Chondrocyte (in vitro differentiated cells): ENCODE data around the gene GRB2. TPM values are rescaled to one million over a fixed set of nuclear protein-coding genes. Genes with fewer than 3 reads are reported as not detected.

ENCODE experiments used
- DNase-seq: peaks from one replicate; pipeline ENCODE4 v3.0.0; 2021; ENCODE audit warnings: mixed read lengths, low spot score
- H3K27ac Mint-ChIP-seq: one replicate; pipeline ENCODE4 v1.8.0; 2021; ENCODE audit warnings: mild to moderate bottlenecking, moderate library complexity, mixed read lengths; ENCODE audit not compliant: unreplicated experiment
- H3K27me3 Mint-ChIP-seq: 2 replicates; pipeline ENCODE4 v1.8.0; 2021; ENCODE audit warnings: low read depth, mixed read lengths
- H3K36me3 Mint-ChIP-seq: 2 replicates; pipeline ENCODE4 v1.8.0; 2021; ENCODE audit warnings: low read depth, mixed read lengths
- H3K4me1 Mint-ChIP-seq: 2 replicates; pipeline ENCODE4 v1.8.0; 2021; ENCODE audit warnings: low read depth, mild to moderate bottlenecking, mixed read lengths
- H3K4me3 Mint-ChIP-seq: one replicate; pipeline ENCODE4 v1.8.0; 2021; ENCODE audit warnings: mild to moderate bottlenecking, moderate library complexity, mixed read lengths; ENCODE audit not compliant: unreplicated experiment
- H3K9me3 Mint-ChIP-seq: 2 replicates; pipeline ENCODE4 v1.8.0; 2021; ENCODE audit warnings: low read depth, mixed read lengths
- CTCF ChIP-seq: fragments of 200-600 bp; sonication (generic); IDR thresholded peaks from 2 replicates; pipeline ENCODE4 v1.5.0; 2021; ENCODE audit warnings: antibody characterized with exemption, mild to moderate bottlenecking, moderate library complexity
- total RNA-seq: library from RNA; stranded (reverse); gene quantifications from 3 replicates; pipeline ENCODE4 v1.2.1, GENCODE V29; 2021

GRB2 gene
- total RNA-seq, 1 donor from 2014 or later: 79.4 TPM

- Mint-ChIP-seq H3K4me1 (peaks cover 6% of the 10 kb centered on the region), H3K27ac (no peak overlapping the region), H3K27me3 (no peaks in the 10 kb centered on the region), H3K9me3 (no peaks in the 10 kb centered on the region), H3K4me3 (no peak overlapping the region), H3K36me3 (peaks cover 2% of the 10 kb centered on the region)
- TF ChIP-seq CTCF: no peak
- DNase-seq: no peak
Observed at GRCh38 chr17:75325827-75326225, 79.7 kb downstream of the GRB2 start.

DNA sequence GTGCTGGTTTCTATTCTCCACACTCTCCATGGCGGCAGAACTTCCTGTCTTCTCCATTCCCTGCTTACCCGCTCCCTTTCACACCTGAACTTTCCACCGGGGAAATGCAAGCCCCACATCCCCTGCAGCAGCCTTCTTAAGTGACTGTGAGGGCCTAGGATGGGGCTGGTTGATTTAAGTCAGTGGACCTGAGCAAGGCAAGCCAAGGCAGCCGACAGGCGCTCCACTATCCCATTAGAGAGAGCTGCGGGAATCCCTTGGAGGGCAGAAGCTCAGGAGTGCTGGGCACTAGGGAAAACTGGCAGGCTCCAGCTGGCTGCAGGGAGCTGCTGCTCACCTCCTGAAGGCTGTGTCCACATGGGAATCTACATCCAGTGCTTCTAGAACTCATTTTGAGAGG lies 80.1 kb downstream of the GRB2 start:
- peaks cover 3% of the 10 kb centered on the region for H3K36me3 Mint-ChIP-seq
- TF ChIP-seq CTCF: no peak
- H3K4me1 Mint-ChIP-seq: peaks cover 6% of the 10 kb centered on the region
- no peak for DNase-seq
- H3K27ac Mint-ChIP-seq: no peak overlapping the region
- H3K27me3 Mint-ChIP-seq: no peaks in the 10 kb centered on the region
- H3K4me3 Mint-ChIP-seq: no peak overlapping the region
- no peaks in the 10 kb centered on the region for H3K9me3 Mint-ChIP-seq

- TF ChIP-seq CTCF: no peak
- no peak overlapping the region for H3K4me3 Mint-ChIP-seq
- H3K36me3 Mint-ChIP-seq: peaks cover 6% of the 10 kb centered on the region
- DNase-seq: no peak
- peaks cover 6% of the 10 kb centered on the region for H3K4me1 Mint-ChIP-seq
- H3K9me3 Mint-ChIP-seq: no peaks in the 10 kb centered on the region
- no peak overlapping the region for H3K27ac Mint-ChIP-seq
- no peaks in the 10 kb centered on the region for H3K27me3 Mint-ChIP-seq
Observed at GRCh38 chr17:75321506-75321905, 84.0 kb downstream of the GRB2 start.

GRCh38 chr17:75319904-75320691 lies 85.4 kb downstream of the GRB2 start:
- no peak for TF ChIP-seq CTCF
- no peaks in the 10 kb centered on the region for H3K4me1 Mint-ChIP-seq
- no peaks in the 10 kb centered on the region for H3K9me3 Mint-ChIP-seq
- H3K27me3 Mint-ChIP-seq: no peaks in the 10 kb centered on the region
- H3K4me3 Mint-ChIP-seq: no peak overlapping the region
- DNase-seq: no peak
- H3K36me3 Mint-ChIP-seq: peaks cover 6% of the 10 kb centered on the region
- H3K27ac Mint-ChIP-seq: peak overlapping the region; percentile 10

- no peak for DNase-seq
- H3K27ac Mint-ChIP-seq: no peak overlapping the region
- no peaks in the 10 kb centered on the region for H3K4me1 Mint-ChIP-seq
- H3K9me3 Mint-ChIP-seq: no peaks in the 10 kb centered on the region
- no peaks in the 10 kb centered on the region for H3K27me3 Mint-ChIP-seq
- H3K4me3 Mint-ChIP-seq: no peak overlapping the region
- TF ChIP-seq CTCF: no peak
- peaks cover 6% of the 10 kb centered on the region for H3K36me3 Mint-ChIP-seq
Observed at GRCh38 chr17:75318615-75319222, 86.8 kb downstream of the GRB2 start.
